Tibial nerve (tissue), 4 donors: ENCODE measurements around the gene PDZRN3.

ENCODE experiments used
- CTCF ChIP-seq, 5 experiments: fragments of 200-600 bp in 3 of 5; fragments of 450-650 bp in 2 of 5; sonication (generic) in 3 of 5; IDR thresholded peaks; one replicate each; pipeline ENCODE4 v1.5.1; 2016 to 2019; ENCODE audit warnings: antibody characterized with exemption in 5 of 5, mild to moderate bottlenecking in 3 of 5, moderate library complexity in 2 of 5
- EP300 ChIP-seq, 2 donors: sonication (generic); formaldehyde crosslinking; IDR thresholded peaks; one replicate each; pipeline ENCODE4 v1.6.1; 2017; ENCODE audit warnings: antibody characterized with exemption in 2 of 2, mild to moderate bottlenecking in 1 of 2
- POLR2A ChIP-seq, 2 donors: fragments of 450-650 bp; IDR thresholded peaks; one replicate each; pipeline ENCODE4 v1.6.1; 2017; ENCODE audit warnings: antibody characterized with exemption in 2 of 2, mild to moderate bottlenecking in 2 of 2, moderate library complexity in 2 of 2

DNA sequence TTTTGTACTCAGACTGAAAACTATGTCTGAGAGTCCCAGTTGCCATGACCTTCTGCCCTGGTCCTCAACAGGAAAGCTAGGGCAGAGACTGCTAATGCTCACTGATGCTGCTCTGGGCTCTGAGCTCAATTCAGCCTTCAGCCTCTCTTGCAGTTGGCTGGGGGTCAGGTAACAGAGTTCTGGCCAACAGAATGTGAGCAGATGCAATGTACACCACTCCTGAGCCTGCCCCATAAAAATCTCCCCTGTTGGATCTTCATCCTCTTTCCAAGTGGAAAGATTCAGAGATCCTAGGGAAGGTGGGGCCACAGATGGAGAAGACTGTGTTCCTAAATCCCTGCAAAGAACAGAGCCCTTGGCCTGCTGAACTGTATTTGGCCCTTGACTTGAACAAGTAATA, 87.8 kb downstream of the PDZRN3 start:
- TF ChIP-seq EP300 (IDR thresholded peaks at IDR 0.05) (no peak), CTCF (IDR thresholded peaks at IDR 0.05) (no peak), POLR2A (IDR thresholded peaks at IDR 0.05) (no peak)
